Activated CD4-positive, CD25-positive, alpha-beta regulatory T cell treated with anti-CD3 and anti-CD28 coated beads, Interleukin-2, amount 50 U/mL, for 24 hours (primary cell): ENCODE results near the gene ANO2.

Experiments
- ATAC-seq, 2 donors: fragments of 150-1000 bp; cut with Tn5 transposase; one replicate each; pipeline ENCODE4 v1.10.0; 2021; ENCODE audit warnings: mild to moderate bottlenecking in 1 of 2, moderate library complexity in 1 of 2

The ANO2 gene

GRCh38 chr12:5945071-5946008, at the start of gene ANO2:
Gene ANO2, minus strand, starts transcription at chr12:5945259. Its CDS starts 42 bp downstream, at chr12:5945217.
- no peak for ATAC-seq

- ATAC-seq: no peak
These were observed 44.6 kb upstream of the ANO2 start for GRCh38 chr12:5989621-5990020.

- ATAC-seq: peak; percentile 69 to 78
These were observed 43.6 kb upstream of the ANO2 start for GRCh38 chr12:5988659-5989116.

- no peak for ATAC-seq
These were observed 43.0 kb upstream of the ANO2 start for GRCh38 chr12:5988088-5988487.

- no peak for ATAC-seq
These were observed 42.5 kb upstream of the ANO2 start for GRCh38 chr12:5987573-5987972.

GRCh38 chr12:5985471-5985870, 40.4 kb upstream of the ANO2 start:
- no peak for ATAC-seq

- ATAC-seq: no peak
These were observed 39.8 kb upstream of the ANO2 start for GRCh38 chr12:5984873-5985272.

GRCh38 chr12:5982106-5982505, 37.0 kb upstream of the ANO2 start:
- ATAC-seq: no peak

- ATAC-seq: no peak
These were observed 32.5 kb upstream of the ANO2 start for GRCh38 chr12:5977556-5977955.

GRCh38 chr12:5976711-5977110, 31.7 kb upstream of the ANO2 start:
- no peak for ATAC-seq

- ATAC-seq: no peak
These were observed 31.1 kb upstream of the ANO2 start for GRCh38 chr12:5976196-5976595.

GRCh38 chr12:5973461-5974115, 28.5 kb upstream of the ANO2 start:
- no peak for ATAC-seq

- no peak for ATAC-seq
These were observed 27.3 kb upstream of the ANO2 start for GRCh38 chr12:5972387-5972786.

- ATAC-seq: no peak
These were observed 26.3 kb upstream of the ANO2 start for GRCh38 chr12:5971194-5971850.

- no peak for ATAC-seq
These were observed 25.1 kb upstream of the ANO2 start for GRCh38 chr12:5969974-5970690.

GRCh38 chr12:5969156-5969973, 24.3 kb upstream of the ANO2 start:
- ATAC-seq: no peak

GRCh38 chr12:5967645-5968415, 22.8 kb upstream of the ANO2 start:
- ATAC-seq: no peak

- no peak for ATAC-seq
These were observed 21.5 kb upstream of the ANO2 start for GRCh38 chr12:5966486-5967095.

GRCh38 chr12:5965950-5966383, 20.9 kb upstream of the ANO2 start:
- ATAC-seq: peak; percentile 46 to 51
